ENCODE measurements around the gene NKD2.
"Not testable (repeated sequence)": the region's sequence is repeated elsewhere in the genome, so short reads cannot be mapped to it uniquely, and the experiment has no call there.

The NKD2 gene

GRCh38 chr5:1060535-1060981 lies 52.0 kb downstream of the NKD2 start:
- Histone ChIP-seq H3K27me3 (ENCODE audit: control insufficient read depth, low read length) (no peaks in the 10 kb centered on the region), H3K9me3 (ENCODE audit: control insufficient read depth, insufficient read depth, low read length) (no peaks in the 10 kb centered on the region), H3K27ac (ENCODE audit: low read depth, low read length) (no peak overlapping the region), H3K4me2 (ENCODE audit: low read length) (no peak overlapping the region), H4K20me1 (ENCODE audit: control insufficient read depth, insufficient read depth, low read depth, low read length) (no peaks in the 10 kb centered on the region), H3K4me3 (ENCODE audit: low read length) (no peak overlapping the region), H3K36me3 (ENCODE audit: control insufficient read depth, low read length) (no peaks in the 10 kb centered on the region), H3K79me2 (ENCODE audit: control insufficient read depth, low read length) (no peaks in the 10 kb centered on the region), H3F3A (ENCODE audit: control insufficient read depth, insufficient read depth) (no peaks in the 10 kb centered on the region), H3K4me1 (ENCODE audit: control insufficient read depth, low read length) (no peaks in the 10 kb centered on the region), H3K9me2 (replicated peaks; ENCODE audit: control insufficient read depth, low read length) (no peaks in the 10 kb centered on the region)
- TF ChIP-seq CTCF (IDR thresholded peaks at IDR 0.05; ENCODE audit: low read depth, low read length, poor library complexity, severe bottlenecking) (no peak), EZH2phosphoT487 (IDR thresholded peaks at IDR 0.05; ENCODE audit: borderline replicate concordance, low read length) (no peak)

- not testable (repeated sequence) for H3K9me3 ChIP-seq (ENCODE audit: control insufficient read depth, insufficient read depth, low read length); H4K20me1 ChIP-seq (ENCODE audit: control insufficient read depth, insufficient read depth, low read depth, low read length); H3K9me2 ChIP-seq (replicated peaks; ENCODE audit: control insufficient read depth, low read length); H3F3A ChIP-seq (ENCODE audit: control insufficient read depth, insufficient read depth); H3K4me3 ChIP-seq (ENCODE audit: low read length); H3K4me2 ChIP-seq (ENCODE audit: low read length); H3K27me3 ChIP-seq (ENCODE audit: control insufficient read depth, low read length); H3K4me1 ChIP-seq (ENCODE audit: control insufficient read depth, low read length); H3K27ac ChIP-seq (ENCODE audit: low read depth, low read length); H3K36me3 ChIP-seq (ENCODE audit: control insufficient read depth, low read length); H3K79me2 ChIP-seq (ENCODE audit: control insufficient read depth, low read length)
These were observed 52.7 kb downstream of the NKD2 start for GRCh38 chr5:1061292-1061691.

GRCh38 chr5:1061916-1062315 lies 53.3 kb downstream of the NKD2 start:
- Histone ChIP-seq H3K9me2 (replicated peaks; ENCODE audit: control insufficient read depth, low read length) (no peaks in the 10 kb centered on the region), H3K79me2 (ENCODE audit: control insufficient read depth, low read length) (no peaks in the 10 kb centered on the region), H3F3A (ENCODE audit: control insufficient read depth, insufficient read depth) (no peaks in the 10 kb centered on the region), H3K27ac (ENCODE audit: low read depth, low read length) (no peak overlapping the region), H3K4me3 (ENCODE audit: low read length) (no peak overlapping the region), H3K4me1 (ENCODE audit: control insufficient read depth, low read length) (no peaks in the 10 kb centered on the region), H3K36me3 (ENCODE audit: control insufficient read depth, low read length) (no peaks in the 10 kb centered on the region), H3K9me3 (ENCODE audit: control insufficient read depth, insufficient read depth, low read length) (no peaks in the 10 kb centered on the region), H4K20me1 (ENCODE audit: control insufficient read depth, insufficient read depth, low read depth, low read length) (no peaks in the 10 kb centered on the region), H3K27me3 (ENCODE audit: control insufficient read depth, low read length) (no peaks in the 10 kb centered on the region), H3K4me2 (ENCODE audit: low read length) (no peak overlapping the region)
- TF ChIP-seq EZH2phosphoT487 (IDR thresholded peaks at IDR 0.05; ENCODE audit: borderline replicate concordance, low read length) = no peak
- TF ChIP-seq CTCF (IDR thresholded peaks at IDR 0.05; ENCODE audit: low read depth, low read length, poor library complexity, severe bottlenecking) = no peak

GRCh38 chr5:1062761-1063568 lies 54.4 kb downstream of the NKD2 start:
- Histone ChIP-seq H3K4me2 (ENCODE audit: low read length) (no peak overlapping the region), H3K9me3 (ENCODE audit: control insufficient read depth, insufficient read depth, low read length) (no peaks in the 10 kb centered on the region), H3K27ac (ENCODE audit: low read depth, low read length) (no peak overlapping the region), H4K20me1 (ENCODE audit: control insufficient read depth, insufficient read depth, low read depth, low read length) (no peaks in the 10 kb centered on the region), H3K4me3 (ENCODE audit: low read length) (no peak overlapping the region), H3K27me3 (ENCODE audit: control insufficient read depth, low read length) (no peaks in the 10 kb centered on the region), H3K36me3 (ENCODE audit: control insufficient read depth, low read length) (no peaks in the 10 kb centered on the region), H3F3A (ENCODE audit: control insufficient read depth, insufficient read depth) (no peaks in the 10 kb centered on the region), H3K79me2 (ENCODE audit: control insufficient read depth, low read length) (no peaks in the 10 kb centered on the region), H3K4me1 (ENCODE audit: control insufficient read depth, low read length) (no peaks in the 10 kb centered on the region), H3K9me2 (replicated peaks; ENCODE audit: control insufficient read depth, low read length) (no peaks in the 10 kb centered on the region)
- no peak for TF ChIP-seq EZH2phosphoT487 (IDR thresholded peaks at IDR 0.05; ENCODE audit: borderline replicate concordance, low read length)
- TF ChIP-seq CTCF (IDR thresholded peaks at IDR 0.05; ENCODE audit: low read depth, low read length, poor library complexity, severe bottlenecking) = no peak

Measured in DOHH2 (cell line).